ENCODE data around the gene PNMA6F. TPM values are rescaled to one million over a fixed set of nuclear protein-coding genes. Genes with fewer than 3 reads are reported as not detected.
"Not testable (repeated sequence)": the region's sequence is repeated elsewhere in the genome, so short reads cannot be mapped to it uniquely, and the experiment has no call there.

The PNMA6F gene
- total RNA-seq, 5 donors from 2014 or later (not counting 1 experiment from before 2014, with no cell fraction given): not detected

GRCh38 chrX:153333266-153333665, 11.7 kb upstream of the PNMA6F start:
- peaks cover 0 to 3% of the 10 kb centered on the region in 2 experiments for H3K27me3 ChIP-seq (replicated peaks in 1 of 2; ENCODE audit: control insufficient read depth in 2 of 2, extremely low read depth in 1 of 2, insufficient read depth in 2 of 2, low read length in 1 of 2)
- POLR2A ChIA-PET: interaction anchor here in 1 of 2 donors (0.6 kb wide), 1 partner anchor 1103 kb away, joined by 3 read pairs; no protein-coding TSS in a partner anchor
- peaks cover 8% of the 10 kb centered on the region for H3K36me3 Mint-ChIP-seq
- no peak for DNase-seq
- peaks cover 0 to 5% of the 10 kb centered on the region in 2 donors for H3K36me3 ChIP-seq (ENCODE audit: control insufficient read depth in 2 of 2, extremely low read depth in 1 of 2, insufficient read depth in 1 of 2, low read length in 1 of 2)
- peaks cover 7 to 30% of the 10 kb centered on the region in 2 experiments for H3K4me1 ChIP-seq (ENCODE audit: control insufficient read depth in 1 of 2, extremely low read depth in 1 of 2, insufficient read depth in 2 of 2, low read length in 2 of 2)
- peak overlapping the region; percentile 58 to 79 (median 67) for H3K4me3 Mint-ChIP-seq
- H3K4me3 ChIP-seq (ENCODE audit: control insufficient read depth in 1 of 2, extremely low read depth in 1 of 2, low read length in 1 of 2): no peak overlapping the region
- no peak for ATAC-seq (replicated peaks in 1 of 4)
- H3K27ac ChIP-seq (ENCODE audit: low read length): no peak overlapping the region
- CTCF ChIA-PET: interaction anchor here in 1 of 2 donors (1.3 kb wide), 1 partner anchor 301 kb away, joined by 3 read pairs; no protein-coding TSS in a partner anchor
- no CpG with 5 or more reads among the region's 2 CpGs for WGBS (ENCODE audit: insufficient coverage)
- H3K4me1 Mint-ChIP-seq: peaks cover 33 to 38% (median 37%) of the 10 kb centered on the region in 3 donors
- H3K27ac Mint-ChIP-seq: no peak overlapping the region
- H3K9me3 Mint-ChIP-seq: no peaks in the 10 kb centered on the region
- no peaks in the 10 kb centered on the region for H3K9me3 ChIP-seq
- H3K27me3 Mint-ChIP-seq: peaks cover 5 to 9% of the 10 kb centered on the region in 2 donors

- no peak overlapping the region for H3K4me3 ChIP-seq (ENCODE audit: control insufficient read depth in 1 of 2, extremely low read depth in 1 of 2, low read length in 1 of 2)
- peaks cover 0 to 3% of the 10 kb centered on the region in 2 experiments for H3K27me3 ChIP-seq (replicated peaks in 1 of 2; ENCODE audit: control insufficient read depth in 2 of 2, extremely low read depth in 1 of 2, insufficient read depth in 2 of 2, low read length in 1 of 2)
- POLR2A ChIA-PET: no interaction called here
- H3K4me3 Mint-ChIP-seq: no peak overlapping the region
- peaks cover 7 to 12% (median 12%) of the 10 kb centered on the region in 3 donors for H3K4me1 Mint-ChIP-seq
- H3K9me3 ChIP-seq: no peaks in the 10 kb centered on the region
- peaks cover 0 to 8% of the 10 kb centered on the region in 2 experiments for H3K4me1 ChIP-seq (ENCODE audit: control insufficient read depth in 1 of 2, extremely low read depth in 1 of 2, insufficient read depth in 2 of 2, low read length in 2 of 2)
- H3K27ac ChIP-seq (ENCODE audit: low read length): no peak overlapping the region
- H3K27ac Mint-ChIP-seq: no peak overlapping the region
- H3K27me3 Mint-ChIP-seq: peaks cover 15 to 27% of the 10 kb centered on the region in 2 donors
- CTCF ChIA-PET: no interaction called here
- no CpG with 5 or more reads among the region's 4 CpGs for WGBS (ENCODE audit: insufficient coverage)
- ATAC-seq (replicated peaks in 1 of 4) (no peak), DNase-seq (no peak)
- H3K36me3 ChIP-seq (ENCODE audit: control insufficient read depth in 2 of 2, extremely low read depth in 1 of 2, insufficient read depth in 1 of 2, low read length in 1 of 2): no peaks in the 10 kb centered on the region
- H3K9me3 Mint-ChIP-seq: no peaks in the 10 kb centered on the region
- H3K36me3 Mint-ChIP-seq: no peaks in the 10 kb centered on the region
Measured at GRCh38 chrX:153327561-153327960, 6.0 kb upstream of the PNMA6F start.

- peak in 1 of 4 experiments; percentile 9 for ATAC-seq (replicated peaks in 1 of 4)
- 40% methylated on average over 1 of the region's 13 CpGs for WGBS (ENCODE audit: insufficient coverage)
- CTCF ChIA-PET: no interaction called here
- Mint-ChIP-seq H3K36me3 (no peaks in the 10 kb centered on the region), H3K27me3 (peaks cover 4 to 19% of the 10 kb centered on the region in 2 donors), H3K4me3 (no peak overlapping the region), H3K9me3 (no peaks in the 10 kb centered on the region), H3K27ac (no peak overlapping the region), H3K4me1 (peaks cover 7 to 12% (median 12%) of the 10 kb centered on the region in 3 donors)
- POLR2A ChIA-PET: no interaction called here
- Histone ChIP-seq H3K4me1 (ENCODE audit: control insufficient read depth in 1 of 2, extremely low read depth in 1 of 2, insufficient read depth in 2 of 2, low read length in 2 of 2) (peaks cover 0 to 8% of the 10 kb centered on the region in 2 experiments), H3K36me3 (ENCODE audit: control insufficient read depth in 2 of 2, extremely low read depth in 1 of 2, insufficient read depth in 1 of 2, low read length in 1 of 2) (no peaks in the 10 kb centered on the region), H3K4me3 (ENCODE audit: control insufficient read depth in 1 of 2, extremely low read depth in 1 of 2, low read length in 1 of 2) (no peak overlapping the region), H3K27ac (ENCODE audit: low read length) (no peak overlapping the region), H3K27me3 (replicated peaks in 1 of 2; ENCODE audit: control insufficient read depth in 2 of 2, extremely low read depth in 1 of 2, insufficient read depth in 2 of 2, low read length in 1 of 2) (peaks cover 0 to 10% of the 10 kb centered on the region in 2 experiments), H3K9me3 (no peaks in the 10 kb centered on the region)
- no peak for DNase-seq
Measured at GRCh38 chrX:153320555-153321184, 897 bp downstream of the PNMA6F start.

- Mint-ChIP-seq H3K4me1 (peaks cover 7 to 12% (median 12%) of the 10 kb centered on the region in 3 donors), H3K27me3 (peaks cover 4 to 14% of the 10 kb centered on the region in 2 donors)
- CTCF ChIA-PET; POLR2A ChIA-PET; H3K27ac Mint-ChIP-seq; H3K4me3 ChIP-seq (ENCODE audit: control insufficient read depth in 1 of 2, extremely low read depth in 1 of 2, low read length in 1 of 2); H3K36me3 ChIP-seq (ENCODE audit: control insufficient read depth in 2 of 2, extremely low read depth in 1 of 2, insufficient read depth in 1 of 2, low read length in 1 of 2); H3K4me1 ChIP-seq (ENCODE audit: control insufficient read depth in 1 of 2, extremely low read depth in 1 of 2, insufficient read depth in 2 of 2, low read length in 2 of 2); H3K36me3 Mint-ChIP-seq; H3K27me3 ChIP-seq (replicated peaks in 1 of 2; ENCODE audit: control insufficient read depth in 2 of 2, extremely low read depth in 1 of 2, insufficient read depth in 2 of 2, low read length in 1 of 2); DNase-seq; H3K4me3 Mint-ChIP-seq; ATAC-seq (replicated peaks in 1 of 4); H3K9me3 ChIP-seq; H3K9me3 Mint-ChIP-seq; H3K27ac ChIP-seq (ENCODE audit: low read length): not testable (repeated sequence)
- 100% methylated on average over 1 of the region's 1 CpG for WGBS (ENCODE audit: insufficient coverage)
Measured at GRCh38 chrX:153320047-153320443, 1.5 kb downstream of the PNMA6F start.

- WGBS (ENCODE audit: insufficient coverage): 77% methylated on average over 18 of the region's 33 CpGs
- no peaks in the 10 kb centered on the region for H3K9me3 Mint-ChIP-seq
Measured at GRCh38 chrX:153319295-153320046, 2.1 kb downstream of the PNMA6F start.

GRCh38 chrX:153318811-153319210, 2.8 kb downstream of the PNMA6F start:
- Histone ChIP-seq H3K4me1 (ENCODE audit: control insufficient read depth in 1 of 2, extremely low read depth in 1 of 2, insufficient read depth in 2 of 2, low read length in 2 of 2) (peaks cover 0 to 2% of the 10 kb centered on the region in 2 experiments), H3K4me3 (ENCODE audit: control insufficient read depth in 1 of 2, extremely low read depth in 1 of 2, low read length in 1 of 2) (no peak overlapping the region), H3K36me3 (ENCODE audit: control insufficient read depth in 2 of 2, extremely low read depth in 1 of 2, insufficient read depth in 1 of 2, low read length in 1 of 2) (no peaks in the 10 kb centered on the region), H3K27ac (ENCODE audit: low read length) (no peak overlapping the region), H3K9me3 (no peaks in the 10 kb centered on the region), H3K27me3 (replicated peaks in 1 of 2; ENCODE audit: control insufficient read depth in 2 of 2, extremely low read depth in 1 of 2, insufficient read depth in 2 of 2, low read length in 1 of 2) (peaks cover 0 to 10% of the 10 kb centered on the region in 2 experiments)
- Mint-ChIP-seq H3K27ac (no peak overlapping the region), H3K4me1 (peaks cover under 1 to 2% (median 1%) of the 10 kb centered on the region in 3 donors), H3K9me3 (no peaks in the 10 kb centered on the region), H3K4me3 (no peak overlapping the region), H3K27me3 (peaks cover 2 to 10% of the 10 kb centered on the region in 2 donors), H3K36me3 (no peaks in the 10 kb centered on the region)
- ChIA-PET CTCF (no interaction called here), POLR2A (no interaction called here)
- no CpG with 5 or more reads among the region's 7 CpGs for WGBS (ENCODE audit: insufficient coverage)
- ATAC-seq (replicated peaks in 1 of 4) (no peak), DNase-seq (no peak)

More at GRCh38 chrX:153319295-153320046, 2.1 kb downstream of the PNMA6F start:
- ATAC-seq (replicated peaks in 1 of 4): no peak
- Mint-ChIP-seq H3K4me1 (peaks cover 7 to 8% (median 7%) of the 10 kb centered on the region in 3 donors), H3K36me3 (no peaks in the 10 kb centered on the region), H3K4me3 (no peak overlapping the region), H3K27me3 (peaks cover 2 to 10% of the 10 kb centered on the region in 2 donors), H3K27ac (no peak overlapping the region)
- POLR2A ChIA-PET: no interaction called here
- Histone ChIP-seq H3K4me1 (ENCODE audit: control insufficient read depth in 1 of 2, extremely low read depth in 1 of 2, insufficient read depth in 2 of 2, low read length in 2 of 2) (peaks cover 0 to 8% of the 10 kb centered on the region in 2 experiments), H3K36me3 (ENCODE audit: control insufficient read depth in 2 of 2, extremely low read depth in 1 of 2, insufficient read depth in 1 of 2, low read length in 1 of 2) (no peaks in the 10 kb centered on the region), H3K9me3 (no peaks in the 10 kb centered on the region), H3K4me3 (ENCODE audit: control insufficient read depth in 1 of 2, extremely low read depth in 1 of 2, low read length in 1 of 2) (no peak overlapping the region), H3K27ac (ENCODE audit: low read length) (no peak overlapping the region), H3K27me3 (replicated peaks in 1 of 2; ENCODE audit: control insufficient read depth in 2 of 2, extremely low read depth in 1 of 2, insufficient read depth in 2 of 2, low read length in 1 of 2) (peaks cover 0 to 10% of the 10 kb centered on the region in 2 experiments)
- no peak for DNase-seq
- CTCF ChIA-PET: no interaction called here
